H9 (cell line): Measurements from ENCODE around the gene KCMF1. TPM values are rescaled to one million over a fixed set of nuclear protein-coding genes. Genes with fewer than 3 reads are reported as not detected.
A peak's percentile ranks its signal among the peaks of the same experiment; 100 is the strongest.

Source experiments
- DNase-seq: peaks from one replicate; pipeline ENCODE4 v3.0.0-alpha.2; 2017
- H2AFZ ChIP-seq: one replicate; pipeline ENCODE4 v1.6.1; 2013; ENCODE audit warnings: mild to moderate bottlenecking, low read length, control low read depth, moderate library complexity
- H2AK5ac ChIP-seq: 2 replicates; pipeline ENCODE4 v1.6.1; 2013; ENCODE audit warnings: low read length, control low read depth, mixed read lengths; ENCODE audit not compliant: insufficient read length
- H2BK120ac ChIP-seq: one replicate; pipeline ENCODE4 v1.6.1; 2013; ENCODE audit warnings: low read depth, mild to moderate bottlenecking, low read length, control low read depth, inconsistent platforms; ENCODE audit not compliant: poor library complexity, severe bottlenecking
- H2BK12ac ChIP-seq: 2 replicates; pipeline ENCODE4 v1.6.1; 2013; ENCODE audit warnings: low read length, control low read depth, mixed read lengths, low read depth; ENCODE audit not compliant: insufficient read length
- H2BK15ac ChIP-seq: 2 replicates; pipeline ENCODE4 v1.6.1; 2013; ENCODE audit warnings: low read depth, low read length, control low read depth
- H2BK20ac ChIP-seq: one replicate; pipeline ENCODE4 v1.6.1; 2013; ENCODE audit warnings: low read depth, mild to moderate bottlenecking, low read length, control low read depth, inconsistent platforms; ENCODE audit not compliant: poor library complexity, severe bottlenecking
- H2BK5ac ChIP-seq: 2 replicates; pipeline ENCODE4 v1.6.1; 2013; ENCODE audit warnings: low read length, control low read depth, mixed read lengths; ENCODE audit not compliant: insufficient read length
- H3K14ac ChIP-seq: 2 replicates; pipeline ENCODE4 v1.6.1; 2013; ENCODE audit warnings: low read length, control low read depth; ENCODE audit not compliant: insufficient read depth
- H3K18ac ChIP-seq: 2 replicates; pipeline ENCODE4 v1.6.1; 2013; ENCODE audit warnings: low read depth, mild to moderate bottlenecking, mixed read lengths, low read length, control low read depth; ENCODE audit not compliant: insufficient read length
- H3K23ac ChIP-seq: 2 replicates; pipeline ENCODE4 v1.6.1; 2013; ENCODE audit warnings: low read length, control low read depth, mixed read lengths, low read depth; ENCODE audit not compliant: insufficient read length
- H3K23me2 ChIP-seq: 2 replicates; pipeline ENCODE4 v1.6.1; 2013; ENCODE audit warnings: low read depth, mild to moderate bottlenecking, mixed read lengths, low read length, control low read depth; ENCODE audit not compliant: insufficient read length, poor library complexity, severe bottlenecking
- H3K27ac ChIP-seq: 2 replicates; pipeline ENCODE4 v1.5.1; 2013; ENCODE audit warnings: low read length, control low read depth, mixed read lengths, low read depth; ENCODE audit not compliant: insufficient read length
- H3K27me3 ChIP-seq: 2 replicates; pipeline ENCODE4 v1.6.1; 2013; ENCODE audit warnings: low read length, control low read depth, inconsistent platforms; ENCODE audit not compliant: insufficient read depth
- H3K4ac ChIP-seq: 2 replicates; pipeline ENCODE4 v1.6.1; 2013; ENCODE audit warnings: low read depth, mild to moderate bottlenecking, control low read depth, inconsistent platforms, low read length, moderate library complexity
- H3K4me1 ChIP-seq: 2 replicates; pipeline ENCODE4 v1.6.1; 2013; ENCODE audit warnings: low read length, control low read depth, inconsistent platforms; ENCODE audit not compliant: insufficient read depth
- H3K4me2 ChIP-seq: 2 replicates; pipeline ENCODE4 v1.6.1; 2013; ENCODE audit warnings: low read length, control low read depth, mixed read lengths; ENCODE audit not compliant: insufficient read length, insufficient read depth
- H3K56ac ChIP-seq: 2 replicates; pipeline ENCODE4 v1.6.1; 2013; ENCODE audit warnings: low read depth, mild to moderate bottlenecking, mixed read lengths, low read length, control low read depth; ENCODE audit not compliant: insufficient read length
- H3K79me1 ChIP-seq: 2 replicates; pipeline ENCODE4 v1.6.1; 2013; ENCODE audit warnings: low read depth, mild to moderate bottlenecking, moderate library complexity, low read length, control low read depth, inconsistent platforms; ENCODE audit not compliant: insufficient read depth, poor library complexity, severe bottlenecking
- H3K79me2 ChIP-seq: 2 replicates; pipeline ENCODE4 v1.6.1; 2013; ENCODE audit warnings: low read length, control low read depth, inconsistent platforms; ENCODE audit not compliant: insufficient read depth
- H3K9ac ChIP-seq: 2 replicates; pipeline ENCODE4 v1.6.1; 2013; ENCODE audit warnings: low read length, control low read depth, mixed read lengths; ENCODE audit not compliant: insufficient read length; ENCODE audit errors: extremely low read depth
- H3K9me3 ChIP-seq: one replicate; pipeline ENCODE4 v1.6.1; 2013; ENCODE audit warnings: low read depth, low read length, inconsistent platforms; ENCODE audit not compliant: control insufficient read depth
- H3T11ph ChIP-seq: one replicate; pipeline ENCODE4 v1.6.1; 2013; ENCODE audit warnings: mild to moderate bottlenecking, low read length, control low read depth, inconsistent platforms
- H4K20me1 ChIP-seq: one replicate; pipeline ENCODE4 v1.6.1; 2013; ENCODE audit not compliant: control insufficient read depth, insufficient read length, insufficient read depth
- H4K5ac ChIP-seq: 2 replicates; pipeline ENCODE4 v1.6.1; 2013; ENCODE audit warnings: low read depth, mild to moderate bottlenecking, mixed read lengths, low read length, control low read depth; ENCODE audit not compliant: insufficient read length
- H4K8ac ChIP-seq: replicated peaks from 2 replicates; pipeline ENCODE4 v1.6.1; 2013; ENCODE audit warnings: low read length, control low read depth, mixed read lengths, low read depth; ENCODE audit not compliant: insufficient read length
- H4K91ac ChIP-seq: 2 replicates; pipeline ENCODE4 v1.6.1; 2013; ENCODE audit warnings: low read depth, mild to moderate bottlenecking, moderate library complexity, mixed read lengths, low read length, control low read depth; ENCODE audit not compliant: insufficient read length
- H3K27ac Mint-ChIP-seq, 3 experiments: 2 replicates in 2 of 3; 3 replicates in 1 of 3; pipeline ENCODE4 v1.8.0; 2020 to 2021; ENCODE audit warnings: mixed read lengths in 3 of 3, mild to moderate bottlenecking in 1 of 3, moderate library complexity in 1 of 3
- H3K27me3 Mint-ChIP-seq: 2 replicates; pipeline ENCODE4 v1.8.0; 2021; ENCODE audit warnings: low read depth, mild to moderate bottlenecking, moderate library complexity, mixed read lengths
- H3K36me3 Mint-ChIP-seq, 3 experiments: 2 replicates in 2 of 3; 3 replicates in 1 of 3; pipeline ENCODE4 v1.8.0; 2020 to 2021; ENCODE audit warnings: low read depth in 3 of 3, mixed read lengths in 3 of 3; ENCODE audit not compliant: insufficient read depth in 1 of 3
- H3K4me1 Mint-ChIP-seq, 2 experiments: 2 replicates each; pipeline ENCODE4 v1.8.0; 2020; ENCODE audit warnings: mixed read lengths in 2 of 2
- H3K4me3 Mint-ChIP-seq, 2 experiments: 2 replicates in 1 of 2; 3 replicates in 1 of 2; pipeline ENCODE4 v1.8.0; 2020 to 2021; ENCODE audit warnings: mild to moderate bottlenecking in 2 of 2, mixed read lengths in 2 of 2, moderate library complexity in 1 of 2
- H3K9me3 Mint-ChIP-seq, 2 experiments: 2 replicates in 1 of 2; 3 replicates in 1 of 2; pipeline ENCODE4 v1.8.0; 2020; ENCODE audit warnings: mild to moderate bottlenecking in 2 of 2, mixed read lengths in 2 of 2, moderate library complexity in 1 of 2
- CTCF ChIP-seq: fragments of 200-600 bp; sonication (generic); conservative IDR thresholded peaks from 3 replicates; pipeline ENCODE4 v1.8.0; 2021; ENCODE audit warnings: antibody characterized with exemption, mild to moderate bottlenecking
- WGBS: extraction: QIAGEN DNeasy Blood & Tissue Kit; methylation state at CpG from one replicate; pipeline ENCODE4 v1.1.7; 2013; ENCODE audit warnings: missing lambda C conversion rate, low lambda C conversion rate, mixed read lengths; ENCODE audit not compliant: insufficient read length; ENCODE audit errors: extremely low coverage; 5-methylcytosine and 5-hydroxymethylcytosine counted together
- total RNA-seq: library from RNA; stranded (reverse); gene quantifications from 2 replicates; pipeline ENCODE4 v1.2.1, GENCODE V29; 2021

KCMF1 gene
- total RNA-seq, 1 experiment from 2014 or later = 113 TPM

GRCh38 chr2:84959566-84960506 is 11.1 kb upstream of the KCMF1 start:
- no peaks in the 10 kb centered on the region for H3K23me2 ChIP-seq
- peak overlapping the region; percentile 99 for H3K27ac ChIP-seq
- Mint-ChIP-seq H3K27me3 (peaks cover 2% of the 10 kb centered on the region), H3K4me1 (peaks cover 61 to 70% of the 10 kb centered on the region in 2 experiments), H3K36me3 (peaks cover 16 to 29% (median 28%) of the 10 kb centered on the region in 3 experiments), H3K27ac (peak overlapping the region; percentile 97 to 100 (median 100)), H3K9me3 (no peaks in the 10 kb centered on the region; a peak in 1 of 5 replicates), H3K4me3 (peak overlapping the region; percentile 41 to 63)
- H3K4me1 ChIP-seq = peaks cover 8% of the 10 kb centered on the region; the same call in 1 of the 2 replicates
- peak overlapping the region; percentile 39 for H3K18ac ChIP-seq
- H3K14ac ChIP-seq = no peak overlapping the region
- no CpG with 5 or more reads among the region's 5 CpGs for WGBS
- H4K91ac ChIP-seq = peak overlapping the region; percentile 3
- peak overlapping the region; percentile 52 for H3K4me2 ChIP-seq
- no peaks in the 10 kb centered on the region for H3K79me1 ChIP-seq
- H2BK120ac ChIP-seq = no peak overlapping the region
- H4K5ac ChIP-seq = no peak overlapping the region
- H2AK5ac ChIP-seq = no peak overlapping the region
- H3K4ac ChIP-seq = no peak overlapping the region
- no peak overlapping the region for H3T11ph ChIP-seq
- H2BK15ac ChIP-seq = no peak overlapping the region
- no peaks in the 10 kb centered on the region for H3K9me3 ChIP-seq
- DNase-seq = peak; percentile 88
- H3K23ac ChIP-seq = no peak overlapping the region
- H2BK12ac ChIP-seq = no peak overlapping the region
- no peak overlapping the region for H3K56ac ChIP-seq
- peak overlapping the region; percentile 60 for H2BK5ac ChIP-seq
- no peak for TF ChIP-seq CTCF
- H2AFZ ChIP-seq = no peak overlapping the region
- H4K8ac ChIP-seq = no peak overlapping the region
- no peaks in the 10 kb centered on the region for H3K27me3 ChIP-seq
- no peaks in the 10 kb centered on the region for H3K79me2 ChIP-seq
- no peaks in the 10 kb centered on the region for H4K20me1 ChIP-seq
- H3K9ac ChIP-seq = peak overlapping the region; percentile 55
- H2BK20ac ChIP-seq = no peak overlapping the region
